ENCODE measurements around the gene MPIG6B.

The MPIG6B gene

GRCh38 chr6:31765559-31765909, 42.4 kb downstream of the MPIG6B start:
- no peak for DNase-seq (ENCODE audit: low read depth in 1 of 2, low spot score in 1 of 2)

DNA sequence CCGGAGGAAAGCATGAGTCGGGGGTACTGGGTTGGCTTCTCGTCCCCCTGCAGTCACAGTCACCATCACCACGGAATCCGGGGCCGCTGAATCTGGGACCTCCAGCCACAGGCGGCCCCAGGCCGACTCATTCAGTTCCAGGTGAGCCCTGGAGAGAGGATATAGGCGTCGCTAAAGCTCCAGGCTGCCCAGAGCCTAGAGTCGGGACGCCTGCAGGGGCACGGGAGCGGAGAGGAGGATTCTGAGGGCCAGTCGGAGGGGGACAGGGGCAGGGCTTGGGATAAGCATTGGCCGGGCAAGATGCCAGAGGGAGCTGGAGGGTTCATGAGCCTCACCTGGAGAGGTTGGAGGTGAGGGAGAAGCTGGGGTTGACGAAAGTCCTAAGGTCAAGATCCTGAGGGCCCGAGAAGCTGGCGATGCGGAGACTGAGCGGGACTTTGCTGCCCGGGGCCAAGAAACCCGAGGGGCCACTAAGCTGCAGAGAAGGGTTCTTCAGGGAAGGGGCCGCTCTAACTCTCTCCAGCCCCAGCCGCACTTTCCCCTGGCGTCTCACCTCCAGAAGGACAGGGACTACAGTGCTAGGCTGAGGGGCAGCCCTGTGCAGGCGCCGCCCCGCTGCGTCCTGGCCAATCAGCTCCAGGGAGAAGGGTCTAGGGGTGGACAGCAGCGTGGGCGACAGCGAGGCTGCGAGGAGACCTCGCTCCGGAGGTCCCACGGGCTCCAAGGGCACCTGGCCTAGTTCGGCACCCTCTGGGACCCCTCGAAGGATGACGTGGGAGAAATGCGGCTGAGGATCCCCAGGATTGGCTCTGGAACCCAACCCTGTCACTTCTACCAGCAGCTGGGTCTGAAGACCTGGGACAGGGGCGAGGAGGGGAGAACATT, 43.0 kb downstream of the MPIG6B start:
- DNase-seq (ENCODE audit: low read depth in 1 of 2, low spot score in 1 of 2), result no peak

DNA sequence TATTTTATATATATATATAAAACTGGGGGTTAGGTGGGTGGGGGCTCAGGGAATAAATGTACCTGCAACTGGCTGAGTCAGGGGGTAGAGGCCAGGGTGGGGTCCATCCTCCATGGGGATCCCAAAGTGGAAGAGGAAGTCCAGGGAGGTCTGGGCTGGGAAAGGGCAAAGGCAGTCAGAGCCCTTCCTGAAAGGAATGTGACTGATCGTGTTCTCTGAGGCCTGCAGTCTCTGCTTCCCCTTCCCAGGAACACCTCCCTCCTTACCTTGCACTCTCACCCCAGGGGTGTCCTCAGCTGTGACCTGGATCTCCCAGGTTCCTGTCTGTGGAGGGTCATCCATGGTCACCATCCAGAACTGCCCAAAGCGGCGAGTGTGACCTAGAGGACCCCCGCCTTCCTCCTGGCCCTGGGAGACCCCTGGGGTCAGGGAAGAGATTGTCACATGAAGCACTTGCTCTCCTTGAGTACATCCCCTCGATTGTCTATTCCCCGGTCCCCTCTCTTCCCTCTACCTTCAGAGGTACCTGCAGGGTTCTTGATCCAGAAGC, 44.0 kb downstream of the MPIG6B start:
- DNase-seq (ENCODE audit: low read depth in 1 of 2, low spot score in 1 of 2), result no peak

DNA sequence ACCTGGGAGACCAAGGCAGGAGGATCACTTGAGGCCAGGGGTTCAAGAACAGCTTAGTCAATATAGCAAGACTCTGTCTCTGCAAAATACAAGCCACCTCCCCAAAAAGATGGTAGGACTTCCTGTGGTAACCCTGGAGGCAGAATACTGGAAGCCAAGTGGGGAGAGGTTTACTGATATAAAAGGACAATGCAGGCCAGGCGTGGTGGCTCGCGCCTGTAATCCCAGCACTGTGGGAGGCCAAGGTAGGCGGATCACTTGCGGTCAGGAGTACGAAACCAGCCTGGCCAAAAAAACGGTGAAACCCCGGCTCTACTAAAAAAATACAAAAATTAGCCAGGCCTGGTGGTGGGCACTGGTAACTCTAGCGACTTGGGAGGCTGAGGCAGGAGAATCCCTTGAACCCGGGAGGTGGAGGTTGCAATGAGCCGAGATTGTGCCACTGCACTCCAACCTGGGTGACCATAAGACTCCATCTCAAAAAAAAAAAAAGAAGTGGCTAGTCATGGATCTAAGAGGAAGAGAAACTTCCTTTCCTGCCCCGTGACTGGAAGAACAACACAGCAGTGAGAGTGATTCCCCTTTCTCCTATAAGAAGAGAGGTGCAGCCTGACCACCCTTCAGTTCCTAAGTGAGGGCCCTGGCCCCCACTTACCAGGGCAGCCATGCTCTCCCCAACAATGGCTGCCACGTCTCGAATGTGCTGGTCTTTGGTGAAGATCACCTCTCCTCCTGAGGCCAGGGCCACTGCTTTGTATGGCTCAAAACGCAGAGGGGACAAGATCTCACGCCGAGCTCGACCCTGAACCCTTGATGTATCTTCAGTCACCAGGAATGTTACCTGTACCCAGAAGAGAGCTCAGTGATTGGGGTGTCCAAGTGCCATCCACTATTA, 45.4 kb downstream of the MPIG6B start:
- no peak for DNase-seq (ENCODE audit: low read depth in 1 of 2, low spot score in 1 of 2)

DNA sequence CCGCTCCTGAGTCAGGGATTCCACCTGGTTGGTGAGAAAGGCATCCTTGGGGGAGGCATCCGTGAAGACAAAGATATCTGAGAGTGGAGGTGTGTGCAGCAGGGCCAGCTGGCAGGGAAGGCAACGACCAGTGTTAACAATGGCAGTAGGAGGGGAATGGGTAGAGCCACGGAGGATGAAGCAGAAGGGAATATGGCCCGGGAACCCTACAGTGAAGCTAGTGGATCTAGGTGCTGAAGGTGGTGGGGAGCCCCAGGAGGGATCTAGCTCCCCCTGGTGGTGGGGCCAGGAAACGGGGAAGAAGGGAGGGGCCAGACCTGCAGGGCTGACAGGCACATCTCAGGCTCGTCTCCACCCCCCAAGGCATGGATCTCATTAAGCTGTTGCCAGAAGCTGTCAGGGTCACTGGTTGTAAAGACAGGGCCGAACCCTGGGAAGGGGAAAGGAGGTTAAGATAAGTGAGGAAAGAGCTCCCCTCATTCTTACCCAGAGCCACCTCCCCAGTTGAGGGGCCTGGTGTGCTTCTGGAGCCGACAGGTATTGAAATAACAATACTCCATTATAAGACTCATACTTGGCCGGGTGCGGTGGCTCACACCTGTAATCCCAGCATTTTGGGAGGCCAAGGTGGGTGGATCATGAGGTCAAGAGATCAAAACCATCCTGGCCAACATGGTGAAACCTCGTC, 46.7 kb downstream of the MPIG6B start:
- peak; percentile 62 to 65 for DNase-seq (ENCODE audit: low read depth in 1 of 2, low spot score in 1 of 2)

DNA sequence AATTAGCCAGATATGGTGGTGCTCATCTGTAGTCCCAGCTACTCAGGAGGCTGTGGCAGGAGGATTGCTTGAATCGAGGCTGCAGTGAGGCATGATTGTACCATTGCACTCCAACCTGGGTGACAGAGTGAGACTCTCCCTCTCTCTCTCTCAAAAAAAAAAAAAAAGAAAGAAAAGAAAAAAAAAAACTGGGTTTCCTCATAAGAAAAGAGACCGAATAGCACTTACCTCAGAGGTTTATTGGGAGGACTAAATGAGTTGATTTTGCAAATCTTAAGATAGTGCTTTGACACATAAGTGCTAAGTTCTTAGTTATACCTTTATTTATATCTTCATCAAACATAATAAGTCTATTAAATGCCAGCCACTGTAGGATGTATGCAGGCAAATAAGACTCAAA, 47.7 kb downstream of the MPIG6B start:
- no peak for DNase-seq (ENCODE audit: low read depth in 1 of 2, low spot score in 1 of 2)

- DNase-seq (ENCODE audit: low read depth in 1 of 2, low spot score in 1 of 2), result no peak
These were observed 48.8 kb downstream of the MPIG6B start for GRCh38 chr6:31771992-31772358.

DNA sequence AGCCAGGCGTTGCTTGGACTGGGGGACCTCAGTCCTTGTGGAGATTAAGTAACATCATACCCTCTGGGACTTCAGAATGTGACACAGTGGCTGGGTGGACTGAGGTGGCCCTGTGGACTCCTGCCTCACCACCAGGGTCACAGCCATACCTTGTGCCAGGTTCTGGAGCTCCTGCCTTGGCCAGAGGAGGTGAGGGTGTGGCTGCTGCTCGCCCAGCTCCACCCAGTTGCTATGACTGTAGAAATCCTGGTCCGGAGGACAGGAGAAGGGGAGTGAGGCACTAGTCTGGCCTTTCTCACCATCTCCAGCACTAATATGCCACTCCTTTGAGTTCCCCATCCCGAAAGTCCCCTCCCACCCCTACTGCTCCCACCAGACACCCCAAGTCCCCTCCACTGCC, 52.0 kb downstream of the MPIG6B start:
- no peak for DNase-seq (ENCODE audit: low read depth in 1 of 2, low spot score in 1 of 2)

- no peak for DNase-seq (ENCODE audit: low read depth in 1 of 2, low spot score in 1 of 2)
These were observed 52.7 kb downstream of the MPIG6B start for GRCh38 chr6:31775633-31776484.

All from stimulated activated CD4-positive, alpha-beta T cell treated with anti-CD3 and anti-CD28 coated beads, Interleukin-15, amount 100 ng/mL, for 1 hour (primary cell).